GM23248 (cell line): ENCODE data around the gene PSEN2. TPM values are rescaled to one million over a fixed set of nuclear protein-coding genes. Genes with fewer than 3 reads are reported as not detected.

Experiments used
- DNase-seq: peaks from one replicate; pipeline ENCODE4 v3.0.0-alpha.2; 2015
- H2AFZ ChIP-seq: fragments of 200-600 bp; sonication (generic); 2 replicates; pipeline ENCODE4 v1.6.1; 2016; ENCODE audit warnings: antibody characterized with exemption
- H3F3A ChIP-seq: fragments of 200-600 bp; sonication (generic); 2 replicates; pipeline ENCODE4 v1.6.1; 2016; ENCODE audit warnings: mild to moderate bottlenecking, antibody characterized with exemption, mixed run types; ENCODE audit not compliant: insufficient read depth
- H3K27ac ChIP-seq: fragments of 200-600 bp; sonication (generic); 2 replicates; pipeline ENCODE4 v1.5.1; 2016; ENCODE audit warnings: mild to moderate bottlenecking
- H3K27me3 ChIP-seq: fragments of 200-600 bp; sonication (generic); replicated peaks from 2 replicates; pipeline ENCODE4 v1.6.1; 2016; ENCODE audit warnings: mild to moderate bottlenecking; ENCODE audit not compliant: insufficient read depth
- H3K36me3 ChIP-seq: fragments of 200-600 bp; sonication (generic); 2 replicates; pipeline ENCODE4 v1.6.1; 2016; ENCODE audit warnings: low read depth, mild to moderate bottlenecking
- H3K4me1 ChIP-seq: fragments of 200-600 bp; sonication (generic); 2 replicates; pipeline ENCODE4 v1.6.1; 2016; ENCODE audit warnings: mild to moderate bottlenecking; ENCODE audit not compliant: insufficient read depth
- H3K4me2 ChIP-seq: fragments of 200-600 bp; sonication (generic); one replicate; pipeline ENCODE4 v1.6.1; 2016; ENCODE audit warnings: mild to moderate bottlenecking; ENCODE audit not compliant: unreplicated experiment
- H3K4me3 ChIP-seq: fragments of 200-600 bp; sonication (generic); 2 replicates; pipeline ENCODE4 v1.5.1; 2016; ENCODE audit warnings: mild to moderate bottlenecking
- H3K79me2 ChIP-seq: fragments of 200-600 bp; sonication (generic); 2 replicates; pipeline ENCODE4 v1.6.1; 2016; ENCODE audit warnings: mild to moderate bottlenecking; ENCODE audit not compliant: insufficient read depth
- H3K9ac ChIP-seq: fragments of 200-600 bp; sonication (generic); 2 replicates; pipeline ENCODE4 v1.6.1; 2016; ENCODE audit warnings: mild to moderate bottlenecking
- H3K9me2 ChIP-seq: fragments of 200-600 bp; sonication (generic); 2 replicates; pipeline ENCODE4 v1.6.1; 2016; ENCODE audit warnings: mixed run types, mild to moderate bottlenecking, moderate library complexity; ENCODE audit not compliant: insufficient read depth
- H3K9me3 ChIP-seq: fragments of 200-600 bp; sonication (generic); one replicate; pipeline ENCODE4 v1.6.1; 2017; ENCODE audit warnings: low read depth
- H4K20me1 ChIP-seq: fragments of 200-600 bp; sonication (generic); 2 replicates; pipeline ENCODE4 v1.6.0; 2016; ENCODE audit not compliant: insufficient read depth
- EZH2 ChIP-seq: fragments of 200-600 bp; sonication (generic); IDR thresholded peaks from 2 replicates; pipeline ENCODE4 v1.6.1; 2018; ENCODE audit warnings: antibody characterized with exemption, mild to moderate bottlenecking; ENCODE audit not compliant: insufficient read depth, poor library complexity, severe bottlenecking
- EZH2phosphoT487 ChIP-seq: fragments of 200-600 bp; sonication (generic); IDR thresholded peaks from 2 replicates; pipeline ENCODE4 v1.6.1; 2018; ENCODE audit warnings: antibody characterized with exemption, moderate library complexity, mild to moderate bottlenecking, low read depth; ENCODE audit not compliant: insufficient read depth
- WGBS, 2 experiments: methylation state at CpG; one replicate each; pipeline ENCODE4 v1.1.6; 2015 to 2017; ENCODE audit warnings: low lambda C conversion rate in 2 of 2, low coverage in 1 of 2; ENCODE audit errors: missing lambda C conversion rate in 2 of 2; 5-methylcytosine and 5-hydroxymethylcytosine counted together
- in situ Hi-C: fragments of 300-500 bp; cut with MboI; formaldehyde crosslinking; loops from 2 replicates; pipeline ENCODE4 v1.15.0; 2020
- polyA plus RNA-seq: library from polyadenylated mRNA; unstranded; fragments of >200 nt; fragmentation: Nextera tagmentation; extraction: Ambion mirVana; gene quantifications from 2 replicates; pipeline ENCODE4 v1.2.1, GENCODE V29; 2016
- total RNA-seq: library from RNA; depleted of rRNA; stranded (reverse); fragments of >200 nt; shearing (Covaris generic); gene quantifications from 2 replicates; pipeline ENCODE4 v1.2.3, GENCODE V29; 2014

The PSEN2 gene
- total and polyA plus RNA-seq, 2 experiments from 2014 or later = 7.5 to 13.9 TPM

DNA sequence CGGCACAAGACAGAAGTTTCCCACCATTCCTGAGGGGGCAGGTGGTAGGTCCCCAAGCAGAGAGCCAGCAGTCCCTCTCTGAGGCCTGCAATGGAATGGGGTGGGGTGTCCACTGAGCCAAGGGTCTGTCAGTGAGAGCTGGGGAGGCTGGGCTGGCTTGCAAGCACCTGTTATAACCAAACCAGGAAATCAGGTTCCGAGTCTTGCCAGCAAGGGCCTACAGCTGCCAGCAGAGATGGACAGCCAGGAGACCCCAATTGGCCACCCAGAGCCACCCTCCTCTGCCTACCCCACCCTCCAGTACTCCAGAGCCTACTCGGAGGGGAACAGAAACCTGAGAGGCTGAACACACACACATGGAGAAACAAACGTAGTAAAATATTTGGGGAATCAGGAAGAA is 32.2 kb downstream of the PSEN2 start:
- no peaks in the 10 kb centered on the region for H3K36me3 ChIP-seq
- no peaks in the 10 kb centered on the region for H3K79me2 ChIP-seq
- no peaks in the 10 kb centered on the region for H3F3A ChIP-seq
- no peak overlapping the region for H3K9ac ChIP-seq
- H3K4me2 ChIP-seq = no peak overlapping the region
- H3K9me3 ChIP-seq = no peaks in the 10 kb centered on the region
- in situ Hi-C loops = no loop called here
- H2AFZ ChIP-seq = no peak overlapping the region
- 80 to 89% methylated on average over 4 of the region's 4 CpGs for WGBS, 2 experiments
- TF ChIP-seq EZH2 = no peak
- TF ChIP-seq EZH2phosphoT487 = no peak
- H3K27ac ChIP-seq = no peak overlapping the region
- no peaks in the 10 kb centered on the region for H3K27me3 ChIP-seq
- H3K4me1 ChIP-seq = no peaks in the 10 kb centered on the region
- H4K20me1 ChIP-seq = no peaks in the 10 kb centered on the region
- no peaks in the 10 kb centered on the region for H3K9me2 ChIP-seq
- no peak overlapping the region for H3K4me3 ChIP-seq
- no peak for DNase-seq

DNA sequence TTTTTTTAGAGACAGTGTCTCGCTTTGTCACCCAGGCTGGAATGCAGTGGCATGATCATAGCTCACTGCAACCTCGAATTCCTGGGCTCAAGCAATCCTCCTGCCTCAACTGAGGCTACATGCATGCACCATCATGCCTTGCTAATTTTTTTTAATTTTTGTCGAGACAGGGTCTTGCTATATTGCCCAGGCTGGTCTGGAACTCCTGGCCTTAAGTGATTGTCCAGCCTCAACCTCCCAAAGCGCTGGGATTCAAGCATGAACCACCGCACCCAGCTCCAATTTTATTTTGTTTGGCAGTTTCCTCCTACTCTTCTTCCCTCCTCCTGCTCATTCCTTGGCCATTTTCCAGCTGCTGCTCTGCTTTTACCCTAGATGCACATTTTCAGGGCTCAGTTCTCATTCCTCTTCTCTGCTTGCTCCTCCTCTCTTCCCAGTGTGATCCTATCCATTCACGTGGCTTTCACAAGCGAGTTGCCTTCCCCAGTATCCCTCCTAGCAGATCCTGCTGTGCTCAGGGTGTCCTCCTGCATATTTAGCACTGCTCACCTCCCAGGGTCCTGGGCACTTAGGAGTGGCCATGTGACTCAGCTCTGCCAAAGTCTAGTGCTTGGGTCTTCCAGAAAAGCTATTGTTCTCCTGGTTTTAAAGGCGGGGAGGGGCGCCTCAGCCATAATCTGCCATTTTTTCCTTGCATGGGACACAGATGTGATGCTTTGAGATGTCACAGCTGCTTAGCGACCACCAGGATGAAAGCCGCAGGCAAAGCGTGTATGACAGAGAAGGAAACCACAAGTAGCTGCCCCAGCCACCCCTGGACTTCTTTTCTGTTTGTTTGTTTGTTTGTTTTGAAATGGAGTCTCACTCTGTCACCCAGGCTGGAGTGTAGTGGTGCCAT is 33.7 kb downstream of the PSEN2 start:
- Histone ChIP-seq H3F3A (no peaks in the 10 kb centered on the region), H3K27ac (no peak overlapping the region), H3K36me3 (no peaks in the 10 kb centered on the region), H3K9ac (no peak overlapping the region), H3K4me3 (no peak overlapping the region), H3K9me3 (no peaks in the 10 kb centered on the region), H3K9me2 (no peaks in the 10 kb centered on the region), H3K4me2 (no peak overlapping the region), H3K79me2 (no peaks in the 10 kb centered on the region), H2AFZ (no peak overlapping the region), H4K20me1 (no peaks in the 10 kb centered on the region), H3K27me3 (no peaks in the 10 kb centered on the region), H3K4me1 (no peaks in the 10 kb centered on the region)
- TF ChIP-seq EZH2 = no peak
- TF ChIP-seq EZH2phosphoT487 = no peak
- peak; percentile 55 for DNase-seq
- WGBS, 2 experiments = 64 to 65% methylated on average over 12 of the region's 12 CpGs
- in situ Hi-C loops = no loop called here

DNA sequence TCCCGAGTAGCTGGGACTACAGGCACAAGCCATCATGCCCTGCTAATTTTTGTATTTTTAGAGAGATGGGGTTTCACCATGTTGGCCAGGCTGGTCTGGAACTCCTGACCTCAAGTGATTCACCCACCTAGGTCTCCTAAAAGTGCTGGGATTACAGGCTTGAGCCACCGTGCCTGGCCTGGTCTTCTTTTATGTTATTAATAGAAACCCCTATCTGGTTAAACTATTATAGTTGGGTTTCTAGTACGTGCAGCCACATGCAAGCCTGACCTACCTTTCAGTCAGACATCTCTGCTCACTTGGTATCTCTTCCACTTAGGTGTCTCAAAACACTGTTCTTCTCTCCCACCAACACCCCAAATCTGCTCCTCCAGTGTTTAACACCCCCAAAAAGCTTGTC is 34.4 kb downstream of the PSEN2 start:
- TF ChIP-seq EZH2phosphoT487 = no peak
- no peak for TF ChIP-seq EZH2
- Histone ChIP-seq H3K4me3 (no peak overlapping the region), H3K27me3 (no peaks in the 10 kb centered on the region), H3K9me3 (no peaks in the 10 kb centered on the region), H3K27ac (no peak overlapping the region), H3K36me3 (no peaks in the 10 kb centered on the region), H3F3A (no peaks in the 10 kb centered on the region), H3K9me2 (no peaks in the 10 kb centered on the region), H3K4me1 (no peaks in the 10 kb centered on the region), H3K79me2 (no peaks in the 10 kb centered on the region), H3K4me2 (no peak overlapping the region), H4K20me1 (no peaks in the 10 kb centered on the region), H2AFZ (no peak overlapping the region), H3K9ac (no peak overlapping the region)
- WGBS, 2 experiments = 69 to 74% methylated on average over 3 of the region's 3 CpGs
- in situ Hi-C loops = no loop called here
- DNase-seq = no peak

DNA sequence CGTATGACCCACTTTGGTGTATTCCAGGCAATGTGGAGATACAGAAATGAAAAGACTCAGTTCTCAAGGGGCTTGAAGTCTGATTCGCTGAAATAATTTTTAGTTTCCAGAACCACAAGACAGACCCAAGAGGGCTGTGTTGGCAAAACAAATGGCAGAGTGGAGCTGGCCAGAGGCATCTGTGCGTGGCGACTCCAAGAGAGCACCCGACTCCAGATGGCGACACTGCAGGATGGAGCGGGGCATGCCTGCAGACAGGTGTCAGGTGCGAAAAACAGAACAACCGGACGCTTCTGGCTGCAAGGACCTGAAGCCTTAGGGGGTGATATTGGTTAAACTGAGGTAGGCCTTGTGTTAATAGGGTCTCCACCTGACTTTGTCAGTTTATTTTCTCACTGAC is 38.0 kb downstream of the PSEN2 start:
- H4K20me1 ChIP-seq = no peaks in the 10 kb centered on the region
- no peak for TF ChIP-seq EZH2
- no peak overlapping the region for H3K9ac ChIP-seq
- H3K27ac ChIP-seq = no peak overlapping the region
- WGBS, 2 experiments = 86 to 89% methylated on average over 10 of the region's 10 CpGs
- no peak overlapping the region for H3K4me2 ChIP-seq
- no peak overlapping the region for H3K4me3 ChIP-seq
- H3K9me3 ChIP-seq = no peaks in the 10 kb centered on the region
- no peaks in the 10 kb centered on the region for H3K79me2 ChIP-seq
- in situ Hi-C loops = no loop called here
- no peak overlapping the region for H2AFZ ChIP-seq
- H3F3A ChIP-seq = no peaks in the 10 kb centered on the region
- no peaks in the 10 kb centered on the region for H3K36me3 ChIP-seq
- no peaks in the 10 kb centered on the region for H3K27me3 ChIP-seq
- no peaks in the 10 kb centered on the region for H3K4me1 ChIP-seq
- no peak for DNase-seq
- no peaks in the 10 kb centered on the region for H3K9me2 ChIP-seq

DNA sequence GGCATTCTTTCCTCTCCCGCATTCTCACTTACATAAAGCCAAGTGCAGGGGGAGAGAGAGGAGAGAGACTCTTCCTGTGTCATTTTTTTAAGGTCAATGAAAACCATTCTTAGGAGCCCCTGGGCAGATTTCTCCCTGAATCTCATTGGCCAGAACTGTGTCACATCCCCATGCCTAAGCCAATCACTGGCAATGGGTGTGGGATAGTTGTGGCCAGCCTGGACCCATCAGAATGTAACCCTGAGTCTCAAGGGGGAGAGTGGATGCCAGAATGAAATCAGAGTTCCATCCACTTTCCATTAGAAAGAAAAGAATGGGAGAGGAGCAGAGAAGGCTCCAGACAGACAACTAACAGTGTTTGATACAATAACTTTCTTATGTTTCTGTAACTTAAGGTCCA is 38.5 kb downstream of the PSEN2 start:
- Histone ChIP-seq H4K20me1 (no peaks in the 10 kb centered on the region), H3K4me2 (no peak overlapping the region), H3F3A (no peaks in the 10 kb centered on the region), H3K27me3 (no peaks in the 10 kb centered on the region), H3K9ac (no peak overlapping the region), H3K27ac (no peak overlapping the region), H3K9me3 (no peaks in the 10 kb centered on the region), H3K36me3 (no peaks in the 10 kb centered on the region), H3K9me2 (no peaks in the 10 kb centered on the region), H2AFZ (no peak overlapping the region), H3K79me2 (no peaks in the 10 kb centered on the region), H3K4me1 (no peaks in the 10 kb centered on the region), H3K4me3 (no peak overlapping the region)
- in situ Hi-C loops = no loop called here
- DNase-seq = no peak
- 86 to 87% methylated on average over 1 of the region's 1 CpG for WGBS, 2 experiments
- TF ChIP-seq EZH2 (no peak), EZH2phosphoT487 (no peak)
